G401.6 (cell line): ENCODE data around the gene KIFC1.
A peak's percentile ranks its signal among the peaks of the same experiment; 100 is the strongest.
"Not testable (repeated sequence)": the region's sequence is repeated elsewhere in the genome, so short reads cannot be mapped to it uniquely, and the experiment has no call there.

Source experiments
- FAIRE-seq: peaks from 2 replicates; lab custom pipeline; 2012; peaks lifted over from hg19 to GRCh38; lab: Jason Lieb, UNC

Gene KIFC1

DNA sequence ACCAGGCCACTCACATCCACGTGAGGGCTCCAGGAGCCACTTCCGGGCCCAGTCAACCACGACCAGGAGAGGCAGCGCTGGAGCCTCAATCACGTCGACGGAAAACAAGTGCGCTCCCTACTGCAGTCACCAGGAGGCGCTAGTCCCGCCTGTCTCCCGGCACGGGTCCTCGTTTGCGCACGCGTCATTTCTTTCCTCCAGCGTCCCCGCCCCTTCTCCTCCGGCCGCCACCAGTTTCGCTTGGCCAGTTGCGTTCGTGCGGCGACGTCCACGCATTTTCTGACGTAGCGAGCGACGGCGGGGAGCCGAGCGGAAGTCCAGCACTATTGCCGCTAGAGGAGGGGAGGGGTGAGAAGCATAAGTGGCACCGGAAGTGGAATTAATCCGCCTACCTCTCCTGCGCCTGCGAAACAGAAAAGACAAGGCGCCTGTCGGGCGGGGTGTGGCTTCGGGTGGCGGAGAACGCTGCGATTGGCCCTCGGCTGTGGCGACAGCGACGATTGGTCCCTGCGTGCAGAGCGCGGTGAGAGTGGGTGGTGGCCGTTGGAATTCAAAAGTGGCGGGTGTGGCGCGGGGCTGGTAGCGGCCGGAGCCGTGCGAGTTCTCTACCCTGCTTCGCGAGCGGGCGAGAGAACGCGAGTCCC, at the start of gene KIFC1:
Gene KIFC1, plus strand, starts transcription at position 546 of the 644 bp plus-strand sequence. CDS start 163 bp downstream, outside the sequence.
- peak; percentile 99 for FAIRE-seq

GRCh38 chr6:33343606-33343952, 48.0 kb upstream of the KIFC1 start:
- not testable (repeated sequence) for FAIRE-seq

DNA sequence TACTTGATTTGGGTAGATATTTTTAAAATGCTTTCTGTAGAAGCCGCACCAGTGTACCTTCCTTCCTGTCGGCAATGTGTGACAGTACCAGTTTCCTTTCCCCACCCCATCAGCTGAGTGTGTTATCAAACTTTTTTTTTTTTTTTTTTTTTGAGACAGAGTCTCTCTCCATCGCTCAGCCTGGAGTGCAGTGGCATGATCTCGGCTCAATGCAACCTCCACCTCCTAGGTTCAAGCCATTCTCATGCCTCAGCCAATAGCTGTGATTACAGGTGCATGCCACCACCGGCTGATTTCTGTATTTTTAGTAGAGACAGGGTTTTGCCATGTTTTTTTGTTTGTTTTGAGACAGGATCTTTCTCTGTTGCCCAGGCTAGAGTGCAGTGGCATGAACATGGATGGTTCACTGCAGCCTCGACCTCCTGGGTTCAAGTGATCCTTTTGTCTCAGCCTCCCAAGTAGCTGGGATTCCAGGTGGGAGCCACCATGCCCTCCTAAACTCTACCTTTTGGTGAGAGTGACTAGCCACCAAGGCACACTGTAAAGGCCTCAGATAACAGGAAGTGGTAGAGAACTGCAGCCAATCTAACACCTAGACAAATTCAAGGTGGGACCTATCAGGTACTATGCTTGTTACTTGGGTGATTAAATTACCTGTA, 47.5 kb upstream of the KIFC1 start:
- FAIRE-seq: no peak

DNA sequence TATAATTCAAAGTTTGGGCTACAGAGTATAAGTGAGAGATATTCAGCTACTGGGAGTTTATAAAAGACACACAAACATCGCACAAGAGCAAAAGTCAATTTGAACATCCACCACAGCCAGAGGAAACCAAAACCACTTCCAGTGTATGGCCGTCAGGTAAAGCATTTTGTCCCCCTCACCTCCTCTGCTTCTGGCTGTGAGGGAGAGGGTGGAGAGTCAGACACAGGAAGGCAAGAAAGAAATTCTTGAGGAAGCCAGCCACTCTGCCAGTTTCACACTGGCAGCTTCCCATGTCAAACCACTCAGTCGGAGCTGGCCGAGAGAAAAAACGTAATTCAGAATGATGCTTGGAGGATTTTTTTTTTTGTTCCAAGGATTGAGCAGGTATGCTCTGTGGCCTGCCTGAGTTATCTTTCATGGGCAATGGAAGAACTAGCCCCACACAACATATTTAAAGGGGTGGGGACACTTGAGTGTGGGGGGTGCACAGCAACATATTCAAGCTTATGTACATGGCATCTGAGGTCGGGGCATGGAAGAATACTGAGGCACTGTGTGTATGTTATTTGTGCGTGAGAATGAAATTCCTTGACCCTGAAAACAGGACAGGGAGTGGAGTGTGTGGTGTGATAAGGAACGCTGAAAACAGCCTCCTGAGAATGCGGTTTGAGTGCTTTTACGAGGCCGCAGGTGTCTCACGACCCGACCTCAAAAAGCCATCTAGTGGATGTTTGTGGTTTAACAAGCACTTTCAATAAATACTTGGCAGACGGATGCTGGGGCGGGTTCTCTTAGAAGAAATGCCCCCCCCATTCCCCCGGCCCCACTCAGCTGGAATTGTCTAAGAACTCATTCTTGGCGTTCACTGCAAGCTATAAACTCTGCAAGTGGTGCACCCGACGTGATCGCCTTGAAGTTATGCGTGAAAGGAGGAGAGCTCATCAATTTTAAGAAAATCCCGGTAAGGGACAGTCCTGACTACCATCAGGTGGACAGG, 46.6 kb upstream of the KIFC1 start:
- FAIRE-seq: peak; percentile 67

GRCh38 chr6:33346972-33347371, 44.7 kb upstream of the KIFC1 start:
- not testable (repeated sequence) for FAIRE-seq

DNA sequence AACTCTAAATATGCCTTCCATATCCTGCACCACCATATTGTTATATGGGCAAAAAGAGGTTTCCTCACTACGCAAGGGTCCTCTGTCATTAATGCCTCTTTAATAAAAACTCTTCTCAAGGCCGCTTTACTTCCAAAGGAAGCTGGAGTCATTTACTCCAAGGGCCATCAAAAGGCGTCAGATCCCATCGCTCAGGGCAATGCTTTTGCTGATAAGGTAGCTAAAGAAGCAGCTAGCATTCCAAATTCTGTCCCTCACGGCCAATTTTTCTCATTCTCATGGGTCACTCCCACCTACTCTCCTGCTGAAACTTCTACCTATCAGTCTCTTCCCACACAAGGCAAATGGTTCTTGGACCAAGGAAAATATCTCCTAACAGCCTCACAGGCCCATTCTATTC, 43.8 kb upstream of the KIFC1 start:
- FAIRE-seq: no peak

- not testable (repeated sequence) for FAIRE-seq
Measured at GRCh38 chr6:33355860-33356259, 35.8 kb upstream of the KIFC1 start.

DNA sequence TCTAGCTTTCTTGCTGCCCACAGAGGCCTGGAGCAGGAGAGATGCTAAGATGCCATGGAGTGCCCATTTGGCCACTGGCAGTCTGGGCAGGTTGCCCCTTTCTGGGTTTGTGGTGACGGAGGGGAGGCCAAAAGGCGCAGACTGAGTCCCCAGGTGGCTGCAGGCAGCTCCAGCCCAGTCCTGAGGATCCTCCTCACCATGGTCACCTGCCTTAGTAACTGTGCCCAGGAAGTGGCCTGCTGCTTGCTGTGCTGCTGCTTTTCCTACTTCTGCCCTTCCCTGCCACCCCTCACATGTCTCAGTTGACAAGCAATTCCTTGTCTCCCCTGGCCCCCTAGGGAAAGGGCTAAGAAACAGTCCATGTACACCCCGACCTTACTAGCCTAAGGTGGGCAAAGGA, 35.3 kb upstream of the KIFC1 start:
- no peak for FAIRE-seq

GRCh38 chr6:33357160-33357871, 34.3 kb upstream of the KIFC1 start:
- FAIRE-seq: not testable (repeated sequence)

DNA sequence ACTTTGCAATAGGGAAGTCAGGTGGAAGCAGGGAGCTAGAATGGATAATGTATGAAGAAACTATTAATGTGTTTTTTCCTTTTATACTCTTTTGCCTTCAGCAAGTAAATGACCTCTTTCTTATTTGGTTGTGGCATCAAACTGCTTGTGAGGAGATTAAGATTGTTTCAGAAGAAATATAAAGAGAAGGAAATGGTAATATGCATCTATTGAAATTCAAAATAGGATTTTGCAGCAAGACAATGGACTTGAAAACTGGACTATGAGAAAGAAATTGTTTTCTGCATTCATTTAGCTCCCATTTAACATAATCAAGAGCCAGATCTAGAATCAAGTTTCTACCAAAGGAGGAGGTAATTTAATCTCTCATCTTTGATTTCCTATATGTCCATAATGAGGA, 32.3 kb upstream of the KIFC1 start:
- FAIRE-seq: no peak

- not testable (repeated sequence) for FAIRE-seq
Measured at GRCh38 chr6:33363486-33363885, 28.1 kb upstream of the KIFC1 start.

GRCh38 chr6:33364475-33365205, 27.0 kb upstream of the KIFC1 start:
- peak; percentile 85 for FAIRE-seq

DNA sequence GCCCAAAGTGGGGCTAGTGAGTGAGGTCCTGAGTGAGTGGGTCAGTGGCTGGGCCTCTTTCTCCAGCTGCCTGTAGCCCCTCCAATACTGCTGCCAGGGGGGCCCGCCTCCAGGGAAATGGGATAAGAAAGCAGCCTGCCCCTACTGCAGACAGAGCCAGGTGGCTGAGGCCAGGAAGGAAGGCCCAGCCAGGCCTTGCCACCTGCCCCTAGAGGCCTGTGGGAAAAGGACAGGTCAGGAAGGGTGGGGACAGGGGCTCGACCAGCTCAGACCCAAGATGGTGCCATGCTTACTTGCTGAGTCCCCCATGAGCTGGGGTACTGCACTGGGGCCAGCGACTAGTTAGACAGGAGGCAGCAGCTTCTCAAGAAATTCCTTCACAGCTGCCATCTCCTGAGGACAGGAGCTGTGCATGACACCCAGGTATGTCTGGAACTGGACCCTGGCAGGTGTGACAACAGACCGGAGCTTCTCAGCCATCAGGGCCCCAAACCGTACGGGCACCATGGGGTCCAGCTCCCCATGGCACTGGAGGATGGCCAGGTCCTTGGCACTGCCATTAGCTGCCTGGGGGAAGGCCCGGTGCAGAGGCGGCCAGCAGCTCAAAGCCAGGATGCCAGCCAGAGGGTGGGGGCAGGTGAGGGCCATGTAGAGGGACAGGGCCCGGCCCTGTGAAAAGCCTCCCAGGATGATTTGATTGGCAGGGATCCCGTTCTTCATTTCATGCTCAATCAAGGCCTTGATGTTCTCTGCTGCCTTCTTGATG, 26.2 kb upstream of the KIFC1 start:
- not testable (repeated sequence) for FAIRE-seq

DNA sequence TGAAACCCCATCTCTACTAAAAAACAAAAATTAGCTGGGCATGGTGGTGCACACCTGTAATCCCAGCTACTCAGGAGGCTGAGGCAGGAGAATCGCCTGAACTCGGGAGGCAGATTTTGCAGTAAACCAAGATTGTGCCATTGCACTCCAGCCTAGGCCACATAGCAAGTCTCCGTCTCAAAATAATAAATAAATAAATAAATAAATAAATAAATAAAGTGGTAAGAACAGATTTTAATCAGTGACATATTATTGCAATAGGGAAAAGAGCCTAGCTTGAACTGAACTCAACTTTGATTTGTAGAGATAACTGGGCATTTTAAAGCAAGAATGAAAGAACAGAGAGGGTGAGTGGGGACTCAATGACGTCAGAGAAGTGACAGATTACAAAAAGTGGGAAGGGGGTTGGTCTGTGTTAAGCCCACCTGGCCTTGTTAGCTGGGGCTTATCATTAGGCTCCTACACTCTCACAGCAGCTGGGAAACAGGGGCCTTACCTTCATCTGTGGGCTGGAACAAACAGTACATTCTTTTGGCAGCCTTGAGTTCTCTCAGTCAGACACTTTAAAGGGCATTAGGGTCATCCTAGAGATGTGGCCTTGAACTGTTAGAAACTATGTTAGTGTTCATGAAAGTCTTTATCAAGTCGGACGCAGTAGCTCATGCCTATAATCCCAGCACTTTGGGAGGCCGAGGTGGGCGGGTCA, 24.5 kb upstream of the KIFC1 start:
- FAIRE-seq: no peak

GRCh38 chr6:33367715-33368025, 24.0 kb upstream of the KIFC1 start:
- not testable (repeated sequence) for FAIRE-seq

DNA sequence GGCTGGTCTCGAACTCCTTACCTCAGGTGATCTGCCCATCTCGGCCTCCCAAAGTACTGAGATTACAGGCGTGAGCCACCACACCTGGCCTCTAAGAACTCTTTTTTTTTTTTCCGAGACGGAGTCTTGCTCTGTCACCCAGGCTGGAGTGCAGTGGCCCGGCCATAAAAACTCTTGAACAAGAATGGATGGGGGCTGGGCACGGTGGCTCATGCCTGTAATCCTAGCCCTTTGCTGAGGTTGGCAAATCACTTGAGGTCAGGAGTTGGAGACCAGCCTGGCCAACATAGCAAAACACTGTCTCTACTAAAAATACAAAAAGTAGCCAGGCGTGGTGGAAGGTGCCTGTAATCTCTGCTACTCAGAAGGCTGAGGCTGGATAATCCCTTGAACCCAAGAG, 19.7 kb upstream of the KIFC1 start:
- not testable (repeated sequence) for FAIRE-seq

DNA sequence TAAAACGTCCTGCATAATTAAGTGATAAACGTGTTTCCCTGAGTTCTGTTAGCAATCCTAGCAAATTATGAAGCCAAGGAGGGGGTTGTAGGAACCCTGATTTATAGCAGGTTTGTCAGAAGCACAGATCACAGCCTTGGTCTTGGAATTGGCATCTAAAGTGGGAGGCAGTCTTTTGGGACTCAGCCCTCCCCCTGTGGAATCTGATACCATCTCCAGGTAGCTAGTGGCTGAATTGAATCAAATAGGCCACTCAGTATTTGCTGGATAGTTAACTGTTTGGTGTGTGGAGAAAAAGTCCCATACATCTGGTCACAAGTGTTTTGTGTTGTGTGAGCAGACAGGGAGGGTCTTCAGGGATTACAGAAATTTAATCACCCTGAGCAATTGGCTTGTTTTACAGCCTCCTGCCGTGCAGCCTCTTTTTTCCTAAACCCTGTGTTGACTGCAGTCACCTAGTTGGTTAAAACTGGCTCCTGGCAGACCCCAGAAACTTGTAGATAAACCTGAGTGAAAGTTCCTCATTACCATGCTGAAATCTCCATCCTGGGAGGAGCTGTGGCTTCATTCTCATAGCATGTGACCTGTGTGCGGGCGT, 19.0 kb upstream of the KIFC1 start:
- FAIRE-seq: no peak

GRCh38 chr6:33373960-33374910, 17.4 kb upstream of the KIFC1 start:
- no peak for FAIRE-seq
